ENCODE measurements around the gene SLMAP. TPM values are rescaled to one million over a fixed set of nuclear protein-coding genes. Genes with fewer than 3 reads are reported as not detected.
A peak's percentile ranks its signal among the peaks of the same experiment; 100 is the strongest.

Gene SLMAP
- total and polyA plus RNA-seq, 2 of the 13 experiments (the other 11 are each of a cell fraction or from before 2014, with no cell fraction given) = 24.0 to 48.3 TPM

DNA sequence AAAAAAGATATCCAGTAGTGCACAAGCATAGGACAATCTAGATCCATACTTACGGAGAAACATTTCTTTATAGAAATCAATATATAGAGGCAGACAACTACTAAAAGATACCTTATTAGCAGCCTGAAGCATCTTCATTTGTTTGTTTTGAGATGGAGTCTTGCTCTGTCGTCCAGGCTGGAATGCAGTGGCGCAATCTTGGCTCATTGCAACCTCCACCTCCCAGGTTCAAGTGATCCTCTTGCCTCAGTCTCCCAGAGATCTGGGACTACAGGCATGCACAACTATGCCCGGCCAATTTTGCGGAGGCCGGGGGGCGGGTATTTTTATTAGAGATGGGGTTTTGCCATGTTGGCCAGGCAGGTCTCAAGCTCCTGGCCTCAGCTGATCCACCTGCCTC, 18.3 kb upstream of the SLMAP start:
- H3K4me2 ChIP-seq (ENCODE audit: low read depth, low read length) = no peak overlapping the region
- 13% methylated on average over 3 of the region's 7 CpGs for WGBS (ENCODE audit: low lambda C conversion rate)
- in situ Hi-C loops (cut with HindIII; ENCODE audit: extremely low pct_ligation_motif_present, low pct_unique_long_range_greater_than_20kb) = no loop called here
- H3K9ac ChIP-seq (ENCODE audit: insufficient read depth, low read depth, low read length) = no peak overlapping the region
- BruUV-seq (replicated peaks) = no TSS peak
- no peak overlapping the region for H3K4me3 ChIP-seq (replicated peaks in 1 of 3; ENCODE audit: insufficient read depth in 1 of 3, low read depth in 2 of 3, low read length in 3 of 3)
- intact Hi-C loops (cut with micrococcal nuclease; ENCODE audit: unreplicated experiment) = no loop called here
- H3K4me1 ChIP-seq (ENCODE audit: insufficient read depth, low read length) = peaks cover 37% of the 10 kb centered on the region
- H3K9me3 ChIP-seq (ENCODE audit: low read length) = no peaks in the 10 kb centered on the region
- no peaks in the 10 kb centered on the region for H4K20me1 ChIP-seq (ENCODE audit: insufficient read depth, low read length)
- ChIA-PET CTCF (ENCODE audit: low intra/inter-chr PET ratio, low total read pairs) (no interaction called here), POLR2A (no interaction called here)
- ATAC-seq = no peak
- no peak overlapping the region for H2AFZ ChIP-seq (ENCODE audit: low read length)
- H3K79me2 ChIP-seq (ENCODE audit: insufficient read depth, low read length) = no peaks in the 10 kb centered on the region
- H3K27ac ChIP-seq (ENCODE audit: extremely low read length, insufficient read depth, low read length) = no peak overlapping the region
- H3K36me3 ChIP-seq (replicated peaks in 1 of 2; ENCODE audit: control insufficient read depth in 1 of 2, insufficient read depth in 2 of 2, low read length in 2 of 2) = no peaks in the 10 kb centered on the region
- DNase-seq (ENCODE audit: low spot score) = no peak
- H3K27me3 ChIP-seq (ENCODE audit: control insufficient read depth in 1 of 2, insufficient read depth in 2 of 2, low read length in 2 of 2) = no peaks in the 10 kb centered on the region
- no peak for FAIRE-seq
- TF ChIP-seq STAG1 (CRISPR knock-in tag; IDR thresholded peaks at IDR 0.05) (no peak), TEAD3 (CRISPR knock-in tag; optimal IDR thresholded peaks at IDR 0.05; ENCODE audit: borderline replicate concordance) (peak; percentile 61), CREM (IDR thresholded peaks at IDR 0.05) (no peak), CREM (CRISPR knock-in tag; IDR thresholded peaks at IDR 0.05) (no peak), BORCS8-MEF2B (CRISPR knock-in tag; IDR thresholded peaks at IDR 0.05) (no peak), RFX1 (IDR thresholded peaks at IDR 0.05) (no peak), ARNTL (CRISPR knock-in tag; IDR thresholded peaks at IDR 0.05) (no peak), CEBPG (CRISPR knock-in tag; IDR thresholded peaks at IDR 0.05) (peak; percentile 25; the same call in 1 of the 2 replicates), PRMT3 (CRISPR knock-in tag; IDR thresholded peaks at IDR 0.05; ENCODE audit: borderline replicate concordance, low read depth) (no peak), ZSCAN25 (CRISPR knock-in tag; IDR thresholded peaks at IDR 0.05) (no peak), ZC3H4 (CRISPR knock-in tag; IDR thresholded peaks at IDR 0.05; ENCODE audit: borderline replicate concordance) (no peak), RBM22 (optimal IDR thresholded peaks at IDR 0.05; ENCODE audit: low read length) (no peak), ONECUT2 (CRISPR knock-in tag; IDR thresholded peaks at IDR 0.05) (no peak), ZNF883 (CRISPR knock-in tag; IDR thresholded peaks at IDR 0.05; ENCODE audit: not compliant biosample characterization) (no peak), ZNF510 (CRISPR knock-in tag; IDR thresholded peaks at IDR 0.05; ENCODE audit: low read depth) (no peak), ZBTB7B (CRISPR knock-in tag; IDR thresholded peaks at IDR 0.05) (no peak), ZNF652 (CRISPR knock-in tag; IDR thresholded peaks at IDR 0.05; ENCODE audit: borderline replicate concordance, low read depth) (no peak), ZNF552 (CRISPR knock-in tag; IDR thresholded peaks at IDR 0.05; ENCODE audit: borderline replicate concordance) (no peak)
- TF ChIP-seq, protein P1, sequence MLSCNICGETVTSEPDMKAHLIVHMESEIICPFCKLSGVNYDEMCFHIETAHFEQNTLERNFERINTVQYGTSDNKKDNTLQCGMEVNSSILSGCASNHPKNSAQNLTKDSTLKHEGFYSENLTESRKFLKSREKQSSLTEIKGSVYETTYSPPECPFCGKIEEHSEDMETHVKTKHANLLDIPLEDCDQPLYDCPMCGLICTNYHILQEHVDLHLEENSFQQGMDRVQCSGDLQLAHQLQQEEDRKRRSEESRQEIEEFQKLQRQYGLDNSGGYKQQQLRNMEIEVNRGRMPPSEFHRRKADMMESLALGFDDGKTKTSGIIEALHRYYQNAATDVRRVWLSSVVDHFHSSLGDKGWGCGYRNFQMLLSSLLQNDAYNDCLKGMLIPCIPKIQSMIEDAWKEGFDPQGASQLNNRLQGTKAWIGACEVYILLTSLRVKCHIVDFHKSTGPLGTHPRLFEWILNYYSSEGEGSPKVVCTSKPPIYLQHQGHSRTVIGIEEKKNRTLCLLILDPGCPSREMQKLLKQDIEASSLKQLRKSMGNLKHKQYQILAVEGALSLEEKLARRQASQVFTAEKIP (CRISPR knock-in tag; IDR thresholded peaks at IDR 0.05; ENCODE audit: borderline replicate concordance) = no peak
- TF ChIP-seq, protein P2, sequence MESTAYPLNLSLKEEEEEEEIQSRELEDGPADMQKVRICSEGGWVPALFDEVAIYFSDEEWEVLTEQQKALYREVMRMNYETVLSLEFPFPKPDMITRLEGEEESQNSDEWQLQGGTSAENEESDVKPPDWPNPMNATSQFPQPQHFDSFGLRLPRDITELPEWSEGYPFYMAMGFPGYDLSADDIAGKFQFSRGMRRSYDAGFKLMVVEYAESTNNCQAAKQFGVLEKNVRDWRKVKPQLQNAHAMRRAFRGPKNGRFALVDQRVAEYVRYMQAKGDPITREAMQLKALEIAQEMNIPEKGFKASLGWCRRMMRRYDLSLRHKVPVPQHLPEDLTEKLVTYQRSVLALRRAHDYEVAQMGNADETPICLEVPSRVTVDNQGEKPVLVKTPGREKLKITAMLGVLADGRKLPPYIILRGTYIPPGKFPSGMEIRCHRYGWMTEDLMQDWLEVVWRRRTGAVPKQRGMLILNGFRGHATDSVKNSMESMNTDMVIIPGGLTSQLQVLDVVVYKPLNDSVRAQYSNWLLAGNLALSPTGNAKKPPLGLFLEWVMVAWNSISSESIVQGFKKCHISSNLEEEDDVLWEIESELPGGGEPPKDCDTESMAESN (CRISPR knock-in tag; conservative IDR thresholded peaks at IDR 0.05) = no peak
- TF ChIP-seq, protein P3, sequence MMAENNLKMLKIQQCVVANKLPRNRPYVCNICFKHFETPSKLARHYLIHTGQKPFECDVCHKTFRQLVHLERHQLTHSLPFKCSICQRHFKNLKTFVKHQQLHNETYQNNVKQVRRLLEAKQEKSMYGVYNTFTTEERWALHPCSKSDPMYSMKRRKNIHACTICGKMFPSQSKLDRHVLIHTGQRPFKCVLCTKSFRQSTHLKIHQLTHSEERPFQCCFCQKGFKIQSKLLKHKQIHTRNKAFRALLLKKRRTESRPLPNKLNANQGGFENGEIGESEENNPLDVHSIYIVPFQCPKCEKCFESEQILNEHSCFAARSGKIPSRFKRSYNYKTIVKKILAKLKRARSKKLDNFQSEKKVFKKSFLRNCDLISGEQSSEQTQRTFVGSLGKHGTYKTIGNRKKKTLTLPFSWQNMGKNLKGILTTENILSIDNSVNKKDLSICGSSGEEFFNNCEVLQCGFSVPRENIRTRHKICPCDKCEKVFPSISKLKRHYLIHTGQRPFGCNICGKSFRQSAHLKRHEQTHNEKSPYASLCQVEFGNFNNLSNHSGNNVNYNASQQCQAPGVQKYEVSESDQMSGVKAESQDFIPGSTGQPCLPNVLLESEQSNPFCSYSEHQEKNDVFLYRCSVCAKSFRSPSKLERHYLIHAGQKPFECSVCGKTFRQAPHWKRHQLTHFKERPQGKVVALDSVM (CRISPR knock-in tag; IDR thresholded peaks at IDR 0.05) = peak; percentile 61; the same call in 1 of the 2 replicates
- TF ChIP-seq, protein P4, sequence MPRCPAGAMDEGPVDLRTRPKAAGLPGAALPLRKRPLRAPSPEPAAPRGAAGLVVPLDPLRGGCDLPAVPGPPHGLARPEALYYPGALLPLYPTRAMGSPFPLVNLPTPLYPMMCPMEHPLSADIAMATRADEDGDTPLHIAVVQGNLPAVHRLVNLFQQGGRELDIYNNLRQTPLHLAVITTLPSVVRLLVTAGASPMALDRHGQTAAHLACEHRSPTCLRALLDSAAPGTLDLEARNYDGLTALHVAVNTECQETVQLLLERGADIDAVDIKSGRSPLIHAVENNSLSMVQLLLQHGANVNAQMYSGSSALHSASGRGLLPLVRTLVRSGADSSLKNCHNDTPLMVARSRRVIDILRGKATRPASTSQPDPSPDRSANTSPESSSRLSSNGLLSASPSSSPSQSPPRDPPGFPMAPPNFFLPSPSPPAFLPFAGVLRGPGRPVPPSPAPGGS (CRISPR knock-in tag; IDR thresholded peaks at IDR 0.05) = no peak
